ENCODE results near the gene MSTO1. TPM values are rescaled to one million over a fixed set of nuclear protein-coding genes. Genes with fewer than 3 reads are reported as not detected.
A peak's percentile ranks its signal among the peaks of the same experiment; 100 is the strongest.
"Not testable (repeated sequence)": the region's sequence is repeated elsewhere in the genome, so short reads cannot be mapped to it uniquely, and the experiment has no call there.

Gene MSTO1
- 18.9 and 19.4 TPM in 2 replicates for total RNA-seq
- 48.1 TPM for polyA plus RNA-seq (2012)

- peak; percentile 98 for DNase-seq (ENCODE audit: low read depth)
Measured at GRCh38 chr1:155609515-155610256, at the start of gene MSTO1. Gene MSTO1, plus strand, starts transcription at chr1:155610218. Its CDS starts 31 bp downstream, at chr1:155610249.

- not testable (repeated sequence) for DNase-seq (ENCODE audit: low read depth)
Measured at GRCh38 chr1:155561779-155562580, 48.0 kb upstream of the MSTO1 start.

DNA sequence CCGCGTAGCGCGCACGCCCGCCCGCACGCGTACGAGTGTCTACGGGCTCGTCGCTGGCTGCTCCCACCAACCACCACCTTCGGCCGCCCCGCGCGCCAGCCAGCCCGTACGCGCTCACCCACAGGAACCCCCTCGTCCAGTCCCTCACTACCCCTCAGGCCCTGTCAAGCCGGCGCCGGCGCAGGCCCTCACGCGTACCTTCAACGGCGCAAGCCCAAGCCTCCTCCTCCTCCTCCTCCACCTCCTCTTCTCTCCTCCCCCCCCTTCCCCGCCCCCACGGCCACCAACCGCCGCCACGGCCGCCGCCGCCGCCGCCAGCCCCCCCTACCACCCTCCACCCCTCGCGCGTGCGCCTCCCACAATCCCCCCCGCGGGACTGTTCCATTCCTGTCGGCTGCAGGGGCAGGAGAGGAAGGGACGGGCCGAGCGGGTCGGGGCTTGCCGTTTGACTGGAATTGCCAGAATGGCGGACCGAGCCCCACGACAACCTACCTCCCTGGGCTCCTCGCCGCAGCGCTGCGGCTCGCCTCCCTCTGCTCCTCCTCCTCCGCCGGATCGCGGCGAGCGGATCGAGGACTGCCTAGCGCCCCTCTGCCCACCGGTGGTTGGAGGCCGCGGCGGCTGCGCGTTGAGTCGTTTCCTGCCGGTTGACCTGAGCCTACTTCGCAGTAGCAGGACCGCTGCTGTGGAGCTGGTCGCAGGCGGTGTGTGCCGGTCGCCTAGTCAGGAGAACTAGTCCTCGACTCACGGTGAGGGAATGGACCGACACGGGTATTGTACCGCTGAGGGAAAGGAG lies 47.2 kb upstream of the MSTO1 start, which contains the start of gene ASH1L:
Gene ASH1L (minus strand): TSS at position 223 of the 796 bp plus-strand sequence. CDS start 41,284 bp downstream, outside the sequence.
- peak; percentile 97 for DNase-seq (ENCODE audit: low read depth)

- peak; percentile 19 for DNase-seq (ENCODE audit: low read depth)
Measured at GRCh38 chr1:155563377-155564022, 46.5 kb upstream of the MSTO1 start.

- DNase-seq (ENCODE audit: low read depth) = peak; percentile 23
Measured at GRCh38 chr1:155569988-155570592, 39.9 kb upstream of the MSTO1 start.

DNA sequence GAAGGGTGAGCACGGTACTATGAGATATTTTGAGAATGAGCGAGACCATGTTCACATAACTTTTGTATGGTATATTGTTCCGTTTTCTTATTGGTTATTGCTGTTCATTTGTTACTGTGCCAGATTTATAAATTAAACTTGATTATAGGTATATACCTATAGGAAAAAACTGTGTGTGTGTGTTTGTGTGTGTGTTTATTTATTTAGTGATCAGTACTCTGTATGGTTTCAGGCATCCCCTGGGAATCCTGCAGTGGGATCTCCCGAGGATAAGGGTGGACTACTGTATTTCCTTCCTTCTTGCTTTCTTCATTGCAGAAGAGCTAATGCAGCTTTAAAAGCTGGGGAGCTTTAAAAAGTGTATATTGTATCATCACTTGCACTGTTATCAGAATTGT lies 39.4 kb upstream of the MSTO1 start:
- DNase-seq (ENCODE audit: low read depth) = no peak

GRCh38 chr1:155574077-155574476 lies 35.9 kb upstream of the MSTO1 start:
- no peak for DNase-seq (ENCODE audit: low read depth)

- not testable (repeated sequence) for DNase-seq (ENCODE audit: low read depth)
Measured at GRCh38 chr1:155575608-155576007, 34.4 kb upstream of the MSTO1 start.

- not testable (repeated sequence) for DNase-seq (ENCODE audit: low read depth)
Measured at GRCh38 chr1:155583846-155584245, 26.2 kb upstream of the MSTO1 start.

DNA sequence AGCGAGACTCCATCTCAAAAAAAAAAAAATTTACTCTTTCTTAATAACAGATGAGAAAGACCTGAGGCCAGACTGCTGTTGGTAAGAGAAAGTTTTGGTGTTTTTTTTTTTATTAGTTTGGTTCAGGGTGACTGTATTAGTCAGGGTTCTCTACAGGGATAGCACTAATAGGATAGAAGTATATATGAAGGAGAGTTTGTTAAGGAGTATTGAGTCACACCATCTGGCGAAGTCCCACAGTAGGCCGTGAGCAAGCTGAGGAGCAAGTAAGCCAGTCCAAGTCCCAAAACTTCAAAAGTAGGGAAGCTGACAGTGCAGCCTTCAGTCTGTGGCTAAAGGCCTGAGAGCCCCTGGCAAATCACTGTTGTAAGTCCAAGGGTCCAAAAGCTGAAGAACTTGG lies 20.7 kb upstream of the MSTO1 start:
- DNase-seq (ENCODE audit: low read depth) = not testable (repeated sequence)

- not testable (repeated sequence) for DNase-seq (ENCODE audit: low read depth)
Measured at GRCh38 chr1:155590516-155591247, 19.3 kb upstream of the MSTO1 start.

DNA sequence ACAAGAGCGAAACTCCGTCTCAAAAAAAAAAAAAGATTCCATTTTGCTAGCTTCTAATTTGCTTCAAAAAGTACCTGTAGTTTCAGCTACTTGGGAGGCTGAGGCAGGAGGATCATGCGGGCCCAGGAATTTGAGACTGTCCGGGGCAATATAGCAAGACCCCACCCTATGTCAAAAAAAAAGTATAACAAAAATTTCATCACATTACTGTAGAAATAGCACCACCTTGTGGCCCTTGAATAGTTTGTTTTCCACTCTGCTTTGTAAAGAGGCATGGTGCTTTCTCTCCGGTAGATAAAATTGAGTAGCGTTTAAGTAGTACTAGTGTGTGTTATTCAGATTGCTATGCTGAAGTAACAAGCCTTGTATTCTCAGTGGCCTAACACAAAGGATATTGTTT lies 18.2 kb upstream of the MSTO1 start:
- peak; percentile 64 for DNase-seq (ENCODE audit: low read depth)

GRCh38 chr1:155595877-155596474 lies 14.0 kb upstream of the MSTO1 start:
- not testable (repeated sequence) for DNase-seq (ENCODE audit: low read depth)

DNA sequence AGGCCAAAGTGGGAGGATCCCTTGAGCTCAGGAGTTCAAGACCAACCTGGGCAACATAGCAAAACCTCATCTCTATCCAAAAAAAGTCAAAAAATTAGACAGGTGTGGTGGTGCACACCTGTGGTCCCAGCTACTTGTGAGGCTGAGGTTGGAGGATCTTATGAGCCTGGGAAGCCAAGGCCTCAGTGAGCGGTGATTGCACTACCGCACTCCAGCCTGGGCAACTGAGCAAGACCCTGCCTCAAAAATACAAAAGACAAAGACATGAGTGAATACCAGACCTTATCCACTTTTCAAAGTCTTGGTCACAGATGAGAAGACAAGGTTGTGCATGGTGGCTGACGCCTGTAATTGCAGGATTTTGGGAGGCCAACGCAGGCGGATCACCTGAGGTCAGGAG lies 13.2 kb upstream of the MSTO1 start:
- no peak for DNase-seq (ENCODE audit: low read depth)

DNA sequence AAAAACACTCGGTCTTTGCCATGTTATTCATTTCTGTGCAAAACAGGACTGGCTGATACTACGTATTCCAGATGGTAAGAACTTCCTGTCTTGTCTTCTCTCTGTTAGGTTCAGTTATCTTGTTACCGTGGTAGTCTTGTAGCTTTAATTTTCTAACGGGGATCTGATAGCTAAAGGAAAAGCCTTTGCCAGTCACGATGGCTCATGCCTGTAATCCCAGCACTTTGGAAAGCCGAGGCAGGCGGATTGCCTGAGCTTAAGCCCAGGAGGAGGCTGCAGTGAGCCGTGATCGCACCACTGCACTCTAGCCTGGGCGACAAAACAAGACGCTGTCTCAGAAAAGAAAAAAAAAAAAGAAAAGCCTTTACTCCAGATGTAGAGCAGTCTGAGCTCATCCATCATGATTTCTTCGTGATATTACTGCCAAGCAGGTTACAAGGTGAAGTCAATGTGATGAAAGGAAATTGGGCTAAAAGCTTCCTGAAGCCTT lies 11.1 kb upstream of the MSTO1 start:
- no peak for DNase-seq (ENCODE audit: low read depth)

- not testable (repeated sequence) for DNase-seq (ENCODE audit: low read depth)
Measured at GRCh38 chr1:155599828-155600572, 10.0 kb upstream of the MSTO1 start.

DNA sequence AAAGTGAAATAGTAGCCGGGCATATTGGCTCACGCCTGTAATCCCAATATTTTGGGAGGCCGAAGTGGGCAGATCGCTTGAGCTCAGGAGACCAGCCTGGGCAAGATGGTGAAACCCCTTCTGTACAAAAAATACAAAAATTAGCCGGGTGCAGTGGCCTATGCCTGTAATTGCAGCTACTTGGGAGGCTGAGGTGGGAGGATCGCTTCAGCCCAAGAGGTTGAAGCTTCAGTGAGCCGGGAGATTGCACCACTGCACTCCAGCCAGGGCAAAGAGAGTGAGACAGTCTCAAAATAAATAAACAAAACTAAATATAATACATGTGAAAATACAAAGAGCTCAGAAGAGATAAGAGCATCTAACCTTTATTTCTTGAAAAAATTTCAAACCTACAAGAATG lies 2.3 kb upstream of the MSTO1 start:
- no peak for DNase-seq (ENCODE audit: low read depth)

DNA sequence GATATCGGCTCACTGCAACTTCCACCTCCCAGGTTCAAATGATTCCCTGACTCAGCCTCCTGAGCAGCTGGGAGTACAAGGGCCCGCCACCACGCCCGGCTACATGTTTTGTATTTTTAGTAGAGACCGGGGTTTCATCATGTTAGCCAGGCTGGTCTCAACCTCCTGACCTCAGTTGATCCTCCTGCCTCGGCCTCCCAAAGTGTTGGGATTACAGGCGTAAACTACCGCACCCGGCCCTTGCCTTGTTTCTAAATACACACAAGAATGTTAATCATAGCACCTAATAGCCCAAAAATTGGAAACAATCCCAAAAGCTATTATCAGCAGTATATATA lies 1.2 kb upstream of the MSTO1 start:
- DNase-seq (ENCODE audit: low read depth) = no peak

DNA sequence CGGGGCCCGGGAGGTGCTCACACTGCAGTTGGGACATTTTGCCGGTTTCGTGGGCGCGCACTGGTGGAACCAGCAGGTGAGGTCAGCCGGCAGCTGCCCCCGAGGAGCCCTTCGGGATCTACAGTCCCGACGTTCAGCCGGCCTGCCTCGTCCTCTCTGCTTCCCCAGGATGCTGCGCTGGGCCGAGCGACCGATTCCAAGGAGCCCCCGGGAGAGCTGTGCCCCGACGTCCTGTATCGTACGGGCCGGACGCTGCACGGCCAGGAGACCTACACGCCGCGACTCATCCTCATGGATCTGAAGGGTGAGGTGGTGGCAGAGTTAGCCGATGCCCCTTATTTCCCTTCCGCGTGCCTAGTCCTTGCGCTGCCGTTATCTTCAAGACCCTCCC lies 234 bp downstream of the MSTO1 start:
- DNase-seq (ENCODE audit: low read depth) = not testable (repeated sequence)

Measured in myocyte (in vitro differentiated cells).